Right atrium auricular region (tissue), 2 donors: ENCODE data around the gene USF2. TPM values are rescaled to one million over a fixed set of nuclear protein-coding genes. Genes with fewer than 3 reads are reported as not detected.

ENCODE experiments used
- DNase-seq: peaks from one replicate; pipeline ENCODE4 v3.0.0-alpha.2; 2019; ENCODE audit warnings: low spot score
- H3K27ac ChIP-seq, 2 donors: fragments of 200-600 bp; sonication (generic); 1 replicate in 1 of 2; 2 replicates in 1 of 2; pipeline ENCODE4 v1.5.1; 2016 to 2019
- H3K27me3 ChIP-seq, 2 donors: fragments of 200-600 bp; sonication (generic); one replicate each; pipeline versions ENCODE4 v1.5.1 to v1.6.0; 2017 to 2019
- H3K36me3 ChIP-seq: fragments of 200-600 bp; sonication (generic); one replicate; pipeline ENCODE4 v1.5.1; 2016
- H3K4me1 ChIP-seq, 2 donors: fragments of 200-600 bp; sonication (generic); one replicate each; pipeline versions ENCODE4 v1.5.1 to v1.6.0; 2017 to 2019
- H3K4me3 ChIP-seq, 2 donors: fragments of 200-600 bp; sonication (generic); 1 replicate in 1 of 2; 2 replicates in 1 of 2; pipeline ENCODE4 v1.5.1; 2017 to 2019; ENCODE audit warnings: mild to moderate bottlenecking in 1 of 2, moderate library complexity in 1 of 2
- H3K9me3 ChIP-seq, 2 donors: fragments of 200-600 bp; sonication (generic); one replicate each; pipeline ENCODE4 v1.5.1; 2019
- CTCF ChIP-seq, 2 donors: fragments of 200-600 bp; sonication (generic); IDR thresholded peaks; one replicate each; pipeline ENCODE4 v1.5.1; 2019; ENCODE audit warnings: antibody characterized with exemption in 2 of 2
- total RNA-seq, 2 donors: library from RNA; depleted of rRNA; stranded (reverse); fragments of >200 nt; gene quantifications; one replicate each; pipeline ENCODE4 v1.1.0, GENCODE V29; 2016

USF2 gene
- total RNA-seq, 2 donors from 2014 or later = 130 to 180 TPM

- Histone ChIP-seq H3K4me1 (no peaks in the 10 kb centered on the region), H3K27me3 (no peaks in the 10 kb centered on the region), H3K9me3 (peaks cover 7 to 11% of the 10 kb centered on the region in 2 donors), H3K4me3 (no peak overlapping the region), H3K27ac (no peak overlapping the region), H3K36me3 (no peaks in the 10 kb centered on the region)
- no peak for TF ChIP-seq CTCF (IDR thresholded peaks at IDR 0.05)
- DNase-seq = peak; percentile 9
These were observed 28.4 kb upstream of the USF2 start for GRCh38 chr19:35240327-35240726.

- no peak for TF ChIP-seq CTCF (IDR thresholded peaks at IDR 0.05)
These were observed 27.3 kb upstream of the USF2 start for GRCh38 chr19:35241417-35241816.

GRCh38 chr19:35246466-35247092 is 22.2 kb upstream of the USF2 start:
- Histone ChIP-seq H3K36me3 (no peaks in the 10 kb centered on the region), H3K27me3 (peaks cover 0 to 5% of the 10 kb centered on the region in 2 donors), H3K4me3 (no peak overlapping the region)

More at GRCh38 chr19:35241417-35241816, 27.3 kb upstream of the USF2 start:
- Histone ChIP-seq H3K4me3 (no peak overlapping the region), H3K9me3 (peaks cover 7 to 11% of the 10 kb centered on the region in 2 donors), H3K4me1 (no peaks in the 10 kb centered on the region), H3K36me3 (no peaks in the 10 kb centered on the region), H3K27me3 (no peaks in the 10 kb centered on the region), H3K27ac (no peak overlapping the region)
- no peak for DNase-seq

GRCh38 chr19:35247526-35248309 is 21.0 kb upstream of the USF2 start:
- H3K27ac ChIP-seq = peak overlapping the region; percentile 61
- H3K4me1 ChIP-seq = peaks cover 0 to 25% of the 10 kb centered on the region in 2 donors
- peaks cover 0 to 5% of the 10 kb centered on the region in 2 donors for H3K27me3 ChIP-seq
- DNase-seq = peak; percentile 59
- peak in 1 of 2 donors; percentile 62 for TF ChIP-seq CTCF (IDR thresholded peaks at IDR 0.05)
- H3K36me3 ChIP-seq = no peaks in the 10 kb centered on the region
- no peaks in the 10 kb centered on the region for H3K9me3 ChIP-seq
- H3K4me3 ChIP-seq = peak overlapping the region; percentile 40 to 56

More at GRCh38 chr19:35246466-35247092, 22.2 kb upstream of the USF2 start:
- Histone ChIP-seq H3K4me1 (peaks cover 0 to 25% of the 10 kb centered on the region in 2 donors), H3K9me3 (peaks cover 0 to under 1% of the 10 kb centered on the region in 2 donors), H3K27ac (no peak overlapping the region)
- no peak for TF ChIP-seq CTCF (IDR thresholded peaks at IDR 0.05)
- no peak for DNase-seq

- TF ChIP-seq CTCF (IDR thresholded peaks at IDR 0.05) = no peak
- Histone ChIP-seq H3K36me3 (no peaks in the 10 kb centered on the region), H3K27ac (peak within 1 kb of the TSS; percentile 61), H3K4me1 (peaks cover 0 to 25% of the 10 kb centered on the region in 2 donors), H3K9me3 (no peaks in the 10 kb centered on the region), H3K27me3 (peaks cover 0 to 5% of the 10 kb centered on the region in 2 donors), H3K4me3 (peak within 1 kb of the TSS; percentile 40 to 56)
- peak; percentile 56 for DNase-seq
These were observed 20.2 kb upstream of the USF2 start, which contains the start of gene LSR for GRCh38 chr19:35248310-35249145. LSR (plus strand) TSS chr19:35249002; CDS start chr19:35249023, 21 bp downstream.
